ENCODE data around the gene MYOM3.

Gene MYOM3

DNA sequence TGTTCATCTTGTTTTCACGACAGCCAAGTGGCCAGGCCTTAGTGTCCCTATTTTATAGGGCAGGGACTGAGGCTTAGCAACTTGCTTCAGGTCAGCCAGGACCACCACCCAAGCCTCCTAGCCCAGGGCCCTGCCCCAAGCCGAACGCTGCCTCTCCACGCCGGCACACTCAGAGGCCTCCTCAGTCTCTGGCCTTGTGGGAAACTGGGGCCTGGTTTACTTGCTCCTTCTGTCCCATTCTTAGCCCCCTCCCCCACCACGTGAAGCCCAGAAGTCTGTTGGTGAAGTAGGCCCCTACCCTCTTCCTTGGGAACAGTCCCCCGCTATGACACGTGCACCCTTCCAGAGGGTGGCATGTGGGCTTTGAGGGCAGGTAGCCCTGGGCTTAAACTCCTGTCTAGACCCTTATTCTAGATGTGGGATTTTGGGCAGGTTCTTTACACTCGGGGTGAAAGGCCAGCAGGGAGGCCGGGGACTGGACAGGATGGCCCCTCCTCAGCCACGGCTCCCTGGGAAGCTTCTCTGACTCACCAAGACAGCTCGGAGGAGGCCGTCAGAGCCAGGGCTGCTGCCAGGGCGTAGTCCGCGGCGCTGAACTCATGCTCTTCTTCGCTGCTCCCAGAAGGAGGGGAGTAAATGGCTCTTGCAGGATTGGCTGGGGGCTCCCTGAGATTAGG lies 4.3 kb downstream of the MYOM3 start:
- DNase-seq (ENCODE audit: extremely low read depth, low read depth), result no peak
- TF ChIP-seq, protein P1, sequence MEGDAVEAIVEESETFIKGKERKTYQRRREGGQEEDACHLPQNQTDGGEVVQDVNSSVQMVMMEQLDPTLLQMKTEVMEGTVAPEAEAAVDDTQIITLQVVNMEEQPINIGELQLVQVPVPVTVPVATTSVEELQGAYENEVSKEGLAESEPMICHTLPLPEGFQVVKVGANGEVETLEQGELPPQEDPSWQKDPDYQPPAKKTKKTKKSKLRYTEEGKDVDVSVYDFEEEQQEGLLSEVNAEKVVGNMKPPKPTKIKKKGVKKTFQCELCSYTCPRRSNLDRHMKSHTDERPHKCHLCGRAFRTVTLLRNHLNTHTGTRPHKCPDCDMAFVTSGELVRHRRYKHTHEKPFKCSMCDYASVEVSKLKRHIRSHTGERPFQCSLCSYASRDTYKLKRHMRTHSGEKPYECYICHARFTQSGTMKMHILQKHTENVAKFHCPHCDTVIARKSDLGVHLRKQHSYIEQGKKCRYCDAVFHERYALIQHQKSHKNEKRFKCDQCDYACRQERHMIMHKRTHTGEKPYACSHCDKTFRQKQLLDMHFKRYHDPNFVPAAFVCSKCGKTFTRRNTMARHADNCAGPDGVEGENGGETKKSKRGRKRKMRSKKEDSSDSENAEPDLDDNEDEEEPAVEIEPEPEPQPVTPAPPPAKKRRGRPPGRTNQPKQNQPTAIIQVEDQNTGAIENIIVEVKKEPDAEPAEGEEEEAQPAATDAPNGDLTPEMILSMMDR (IDR thresholded peaks at IDR 0.05; ENCODE audit: low read depth, low read length), result no peak

DNA sequence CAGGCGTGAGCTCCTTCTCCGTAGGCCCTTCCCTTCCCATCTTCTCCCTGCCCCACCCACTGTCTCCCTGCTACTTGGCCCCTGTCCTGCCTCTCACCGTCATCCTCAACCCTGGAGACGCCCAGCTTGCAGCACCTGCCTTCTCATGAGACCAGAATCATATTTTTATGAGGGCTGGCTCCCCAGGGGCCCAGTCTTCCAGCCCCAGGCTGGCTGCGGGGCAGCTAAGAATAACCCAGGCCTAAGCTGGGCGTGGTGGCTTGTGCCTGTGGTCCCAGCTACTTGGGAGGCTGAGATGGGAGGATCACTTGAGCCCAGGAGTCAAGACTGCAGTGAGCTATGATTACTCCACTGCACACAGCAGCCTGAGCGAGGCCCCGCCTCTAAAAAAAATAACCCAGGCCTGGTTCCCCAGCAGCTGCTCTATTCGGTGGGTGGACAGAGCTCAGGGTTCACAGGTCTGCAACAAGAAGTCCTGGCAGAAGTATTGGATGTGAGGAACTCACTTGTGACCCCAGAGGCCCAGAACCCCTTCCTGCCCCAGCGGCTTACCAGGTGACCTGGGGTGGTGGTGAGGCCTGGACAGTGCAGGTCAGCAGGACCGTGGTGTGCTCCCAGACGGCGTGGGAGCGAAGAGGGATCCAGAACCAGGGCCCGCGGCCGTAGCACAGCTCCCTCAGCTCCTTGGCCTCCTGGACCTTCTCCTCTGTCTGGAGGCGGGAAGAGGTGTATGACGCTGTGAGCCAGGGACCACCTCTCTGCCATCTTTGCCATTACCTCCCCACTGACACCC lies 6.4 kb downstream of the MYOM3 start:
- DNase-seq (ENCODE audit: extremely low read depth, low read depth), result no peak
- TF ChIP-seq, protein P1 (IDR thresholded peaks at IDR 0.05; ENCODE audit: low read depth, low read length), result no peak

DNA sequence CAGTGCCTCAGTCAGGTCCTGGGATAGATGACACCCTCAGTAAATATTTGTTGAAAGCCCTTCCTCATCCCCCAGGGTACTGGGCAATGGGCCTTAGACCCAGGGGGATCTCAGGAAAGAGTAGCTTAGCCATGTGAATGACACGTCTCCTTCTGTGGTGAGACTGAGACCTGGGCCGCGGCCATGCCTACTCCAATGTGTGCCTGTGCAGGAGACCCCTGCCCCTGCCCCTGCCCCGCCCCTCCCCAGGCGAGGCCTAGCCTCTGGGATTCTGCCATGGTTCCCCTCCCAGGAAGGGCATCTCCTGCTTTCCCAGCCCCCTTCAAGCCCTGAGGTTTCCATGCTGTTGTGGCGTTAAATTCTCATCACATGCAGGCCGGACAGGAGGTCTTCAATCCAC lies 7.1 kb downstream of the MYOM3 start:
- TF ChIP-seq, protein P1 (IDR thresholded peaks at IDR 0.05; ENCODE audit: low read depth, low read length), result no peak
- DNase-seq (ENCODE audit: extremely low read depth, low read depth), result no peak

DNA sequence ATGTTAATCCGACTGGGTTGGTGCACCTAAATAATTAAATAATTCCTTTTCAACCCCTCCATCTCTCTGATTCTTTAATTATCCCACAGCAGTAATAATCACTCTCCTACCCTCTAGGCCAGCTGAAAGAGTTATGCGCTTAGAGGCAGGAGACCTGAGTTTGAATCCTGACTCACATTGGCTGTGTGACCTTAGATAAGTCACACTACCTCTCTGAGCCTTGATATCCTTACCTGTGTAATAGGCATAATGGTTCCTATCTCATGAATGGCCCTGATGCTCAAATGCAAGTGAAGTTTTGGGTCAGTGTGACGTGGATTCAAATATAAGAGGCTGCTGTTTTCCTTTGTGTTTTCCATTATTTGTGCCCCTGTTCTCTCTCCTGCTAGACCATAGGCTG lies 8.1 kb downstream of the MYOM3 start:
- TF ChIP-seq, protein P1 (IDR thresholded peaks at IDR 0.05; ENCODE audit: low read depth, low read length), result no peak
- DNase-seq (ENCODE audit: extremely low read depth, low read depth), result no peak

DNA sequence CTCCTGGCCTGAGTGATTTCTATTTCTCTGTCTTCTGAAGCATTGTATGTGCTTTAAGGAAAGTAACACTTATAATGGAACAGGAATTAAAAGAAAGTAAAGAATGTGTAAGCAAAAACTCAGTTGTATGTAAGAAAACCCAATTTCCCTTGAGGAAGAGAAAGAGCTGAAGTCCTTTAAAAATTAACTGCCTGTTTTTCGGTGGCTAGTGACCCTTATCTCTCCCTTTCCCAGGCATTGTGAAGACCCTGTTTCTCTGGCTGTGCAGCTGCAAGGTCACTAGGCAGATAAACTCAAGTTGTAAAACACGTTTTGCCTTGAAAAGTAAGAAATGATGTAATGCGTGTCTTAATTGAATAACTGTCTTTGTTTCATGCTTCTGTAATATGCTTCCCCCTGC lies 8.5 kb downstream of the MYOM3 start:
- TF ChIP-seq, protein P1 (IDR thresholded peaks at IDR 0.05; ENCODE audit: low read depth, low read length), result no peak
- DNase-seq (ENCODE audit: extremely low read depth, low read depth), result no peak

DNA sequence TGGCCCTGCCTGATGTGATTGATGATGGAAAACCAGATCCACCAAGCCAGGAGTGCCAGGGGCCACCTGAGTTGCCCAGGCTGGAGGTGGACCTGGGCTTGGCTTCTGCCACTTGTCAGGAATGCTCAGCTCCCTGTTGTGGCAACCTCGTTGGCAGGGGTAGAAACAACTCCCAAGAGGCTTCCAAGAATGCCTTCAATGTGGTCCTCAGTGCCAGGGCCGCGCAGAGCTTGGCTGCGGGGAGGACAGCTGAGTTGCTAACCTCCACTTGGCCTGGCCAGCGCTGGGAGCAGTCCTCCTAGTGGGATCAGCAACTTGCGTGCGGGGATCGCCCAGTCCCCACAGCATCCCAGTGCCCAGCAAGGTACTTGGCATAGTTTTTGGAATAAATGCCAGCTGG lies 9.0 kb downstream of the MYOM3 start:
- no peak for DNase-seq (ENCODE audit: extremely low read depth, low read depth)
- TF ChIP-seq, protein P1 (IDR thresholded peaks at IDR 0.05; ENCODE audit: low read depth, low read length), result no peak
